Retinal pigment epithelial cell (primary cell): ENCODE measurements around the gene SHMT2.

Experiments
- DNase-seq: peaks from one replicate; pipeline ENCODE4 v3.0.0-alpha.2; 2010; ENCODE audit warnings: low read depth
- H3K4me3 ChIP-seq: 2 replicates; pipeline ENCODE4 v1.5.1; 2011; ENCODE audit warnings: mild to moderate bottlenecking, low read length, control low read depth, moderate library complexity
- TF ChIP-seq, protein P1 (sequence below): conservative IDR thresholded peaks from 2 replicates; pipeline ENCODE4 v1.5.1; 2011; ENCODE audit warnings: low read depth, low read length, control low read depth, inconsistent platforms

Gene SHMT2

DNA sequence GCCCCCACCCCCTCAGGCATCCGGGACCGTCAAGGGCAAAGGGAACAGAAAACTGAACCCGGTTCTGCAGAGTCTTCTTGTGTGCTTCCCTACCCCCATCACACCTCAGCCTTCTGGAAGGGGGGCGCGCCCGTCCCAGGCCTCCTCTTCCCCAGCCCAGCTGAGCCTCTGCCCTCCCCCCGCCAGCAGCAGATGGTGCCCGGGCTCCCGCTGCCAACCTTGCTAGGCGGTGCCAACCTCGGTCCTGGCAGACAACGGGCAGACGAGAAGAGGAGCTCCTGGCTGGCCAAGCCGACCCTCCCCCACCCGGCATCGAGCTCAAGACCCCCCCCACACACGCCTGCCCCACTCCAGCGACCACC lies 12.8 kb downstream of the SHMT2 start:
- no peak overlapping the region for H3K4me3 ChIP-seq
- DNase-seq = no peak
- TF ChIP-seq, protein P1, sequence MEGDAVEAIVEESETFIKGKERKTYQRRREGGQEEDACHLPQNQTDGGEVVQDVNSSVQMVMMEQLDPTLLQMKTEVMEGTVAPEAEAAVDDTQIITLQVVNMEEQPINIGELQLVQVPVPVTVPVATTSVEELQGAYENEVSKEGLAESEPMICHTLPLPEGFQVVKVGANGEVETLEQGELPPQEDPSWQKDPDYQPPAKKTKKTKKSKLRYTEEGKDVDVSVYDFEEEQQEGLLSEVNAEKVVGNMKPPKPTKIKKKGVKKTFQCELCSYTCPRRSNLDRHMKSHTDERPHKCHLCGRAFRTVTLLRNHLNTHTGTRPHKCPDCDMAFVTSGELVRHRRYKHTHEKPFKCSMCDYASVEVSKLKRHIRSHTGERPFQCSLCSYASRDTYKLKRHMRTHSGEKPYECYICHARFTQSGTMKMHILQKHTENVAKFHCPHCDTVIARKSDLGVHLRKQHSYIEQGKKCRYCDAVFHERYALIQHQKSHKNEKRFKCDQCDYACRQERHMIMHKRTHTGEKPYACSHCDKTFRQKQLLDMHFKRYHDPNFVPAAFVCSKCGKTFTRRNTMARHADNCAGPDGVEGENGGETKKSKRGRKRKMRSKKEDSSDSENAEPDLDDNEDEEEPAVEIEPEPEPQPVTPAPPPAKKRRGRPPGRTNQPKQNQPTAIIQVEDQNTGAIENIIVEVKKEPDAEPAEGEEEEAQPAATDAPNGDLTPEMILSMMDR = no peak

DNA sequence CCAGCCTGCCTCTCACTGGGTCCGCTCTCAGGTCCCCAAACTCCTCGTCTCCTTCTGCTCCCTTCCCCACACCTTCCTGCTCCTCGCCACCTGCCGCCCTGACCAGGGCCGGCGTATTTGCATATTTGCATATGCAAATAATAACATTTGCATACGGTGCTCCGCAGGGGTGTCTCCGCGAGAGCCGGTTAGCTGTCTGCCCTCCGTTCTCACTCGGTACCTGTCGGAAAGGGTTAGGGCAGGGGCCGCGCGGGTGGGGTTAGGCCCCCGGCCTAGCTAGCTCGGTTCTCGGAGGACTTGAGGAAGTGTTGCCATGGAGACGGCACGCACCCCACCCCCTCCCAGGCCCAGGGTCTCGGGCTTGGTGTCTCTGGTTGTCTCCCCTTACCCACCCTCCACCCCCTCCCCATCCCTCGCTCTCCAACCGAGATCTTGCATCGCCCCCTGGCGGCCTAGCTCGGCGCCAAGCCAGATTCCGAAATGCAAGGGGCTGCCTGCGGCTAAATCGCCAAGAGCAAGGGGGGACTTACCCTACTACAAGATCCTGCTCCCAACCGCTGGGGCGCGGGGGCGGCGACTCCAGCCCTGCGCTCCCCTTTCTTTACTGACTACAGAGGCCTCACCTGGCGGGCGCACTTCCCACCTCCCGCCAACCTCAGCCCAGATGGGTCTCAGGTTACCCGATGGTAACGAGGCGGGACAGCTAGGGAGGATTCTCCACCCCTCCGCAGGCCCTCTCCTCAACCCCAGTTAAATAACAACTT lies 13.4 kb downstream of the SHMT2 start:
- TF ChIP-seq, protein P1 = peak; percentile 72
- no peak for DNase-seq
- H3K4me3 ChIP-seq = peak overlapping the region; percentile 21

DNA sequence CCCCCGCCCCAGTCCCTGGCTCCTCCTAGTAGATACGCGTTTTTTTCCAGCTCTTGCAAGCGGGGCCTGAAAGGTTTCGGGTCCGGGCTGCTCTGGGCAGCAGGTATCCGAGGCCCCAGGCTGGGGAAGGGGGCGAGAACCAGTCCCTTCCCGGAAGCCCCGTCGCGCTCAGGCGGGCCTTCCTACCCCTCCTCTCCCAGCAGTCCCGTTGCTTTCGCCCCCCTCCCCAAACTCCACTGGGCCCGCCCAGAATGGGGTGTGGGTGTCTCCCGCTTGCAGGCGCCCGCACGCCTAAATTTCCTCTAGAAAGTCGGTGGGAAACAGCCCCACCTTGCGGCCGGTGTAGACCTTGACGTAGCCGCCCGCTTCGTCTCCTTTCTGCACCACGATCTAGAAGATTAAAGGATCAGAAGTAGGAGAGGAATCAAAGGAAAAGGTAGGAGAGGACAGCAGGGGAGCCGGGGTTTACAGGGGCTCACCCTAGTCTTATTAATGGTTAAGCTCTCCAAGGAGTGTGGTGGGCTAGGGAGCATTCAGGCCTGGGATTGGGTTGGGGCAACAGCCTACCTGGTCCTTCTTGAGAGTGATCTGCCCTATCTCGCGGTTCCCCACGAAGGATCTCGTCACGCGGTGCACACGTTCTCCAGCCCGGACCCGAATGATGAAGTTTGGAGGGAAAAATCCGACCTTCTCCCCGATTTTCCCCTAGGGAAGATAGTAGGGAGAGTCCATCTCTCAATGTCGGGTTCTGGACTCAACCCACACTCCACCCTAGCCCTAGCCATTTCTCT lies 14.2 kb downstream of the SHMT2 start:
- H3K4me3 ChIP-seq = peak overlapping the region; percentile 20
- TF ChIP-seq, protein P1 = peak; percentile 85
- no peak for DNase-seq

DNA sequence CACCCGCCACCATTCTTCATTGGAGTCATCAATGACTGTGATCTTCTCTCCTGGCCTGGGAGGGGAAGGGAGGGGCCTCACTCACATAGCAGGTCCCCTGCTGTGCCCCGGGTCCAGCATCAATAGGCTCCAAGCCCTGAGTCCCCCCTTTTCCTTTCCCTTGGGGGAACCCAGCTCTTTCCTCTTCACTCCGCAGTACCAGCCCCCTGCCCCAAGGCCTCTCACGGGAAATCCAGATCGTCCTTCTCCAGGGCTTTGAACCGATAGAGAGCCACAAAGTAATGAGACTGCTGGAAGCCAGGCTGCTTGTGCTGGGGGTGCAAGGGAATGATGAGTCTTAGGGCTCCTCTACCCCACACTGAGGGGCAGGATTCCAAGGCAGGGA lies 14.8 kb downstream of the SHMT2 start:
- TF ChIP-seq, protein P1 = no peak

DNA sequence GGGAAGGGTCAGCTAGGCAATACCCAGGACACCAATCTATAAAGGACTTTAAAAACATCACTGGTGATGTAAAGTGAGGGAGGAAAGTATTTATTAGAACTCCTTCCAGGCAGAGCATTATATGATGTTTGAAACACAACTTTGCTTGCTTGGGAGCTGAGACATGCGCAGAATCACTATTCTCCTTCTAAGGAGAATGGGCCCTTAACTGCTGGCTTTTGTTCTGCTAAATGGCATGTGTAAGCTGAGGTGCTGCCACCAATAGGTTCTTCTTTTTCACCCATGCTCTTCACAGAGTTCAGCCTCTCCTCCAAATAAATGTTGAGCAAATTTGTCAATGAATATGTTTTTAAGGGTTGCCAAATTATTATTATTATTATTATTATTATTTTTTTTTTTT lies 17.5 kb downstream of the SHMT2 start:
- DNase-seq = no peak

More for the DNA sequence above, 14.8 kb downstream of the SHMT2 start:
- DNase-seq = no peak
- H3K4me3 ChIP-seq = no peak overlapping the region

GRCh38 chr12:57248934-57249742 lies 19.6 kb downstream of the SHMT2 start:
- TF ChIP-seq, protein P1 = no peak
- no peak overlapping the region for H3K4me3 ChIP-seq
- DNase-seq = no peak

More for the DNA sequence above, 17.5 kb downstream of the SHMT2 start:
- TF ChIP-seq, protein P1 = no peak
- H3K4me3 ChIP-seq = no peak overlapping the region
